Stimulated activated naive CD8-positive, alpha-beta T cell treated with anti-CD3 and anti-CD28 coated beads, Interleukin-15, Interleukin-2, amounts not matched to agents 100 U/mL and 50 U/mL, for 24 hours (primary cell): ENCODE data around the gene PRPF40B.

Source experiments
- ATAC-seq: fragments of 150-1000 bp; cut with Tn5 transposase; one replicate; pipeline ENCODE4 v1.10.0; 2021
- DNase-seq: peaks from one replicate; pipeline ENCODE4 v3.0.0; 2021

PRPF40B gene

GRCh38 chr12:49658276-49658675 lies 34.9 kb downstream of the PRPF40B start:
- ATAC-seq (no peak), DNase-seq (no peak)

DNA sequence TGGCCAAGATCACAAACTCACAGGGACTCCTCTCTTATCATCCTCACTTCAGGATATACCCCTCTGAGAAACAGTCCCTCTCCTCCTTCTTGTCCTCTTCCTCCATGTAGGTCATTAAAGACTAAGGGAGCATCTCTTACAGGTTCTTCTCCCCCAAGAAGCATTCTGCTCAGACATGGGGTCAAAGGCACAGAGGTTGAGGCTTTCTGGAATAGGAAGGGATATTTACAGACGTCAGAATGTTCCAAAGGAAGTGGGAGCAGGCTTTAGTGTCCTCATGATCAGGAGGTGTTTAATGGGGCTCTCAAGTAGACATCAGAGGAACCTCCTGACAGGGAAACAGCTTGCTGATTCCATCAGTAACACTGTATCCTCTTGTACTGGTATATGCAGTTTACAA lies 36.4 kb downstream of the PRPF40B start:
- ATAC-seq (no peak), DNase-seq (no peak)

- DNase-seq (peak; percentile 35), ATAC-seq (peak; percentile 74)
Observed at GRCh38 chr12:49661191-49661590, 37.8 kb downstream of the PRPF40B start.

DNA sequence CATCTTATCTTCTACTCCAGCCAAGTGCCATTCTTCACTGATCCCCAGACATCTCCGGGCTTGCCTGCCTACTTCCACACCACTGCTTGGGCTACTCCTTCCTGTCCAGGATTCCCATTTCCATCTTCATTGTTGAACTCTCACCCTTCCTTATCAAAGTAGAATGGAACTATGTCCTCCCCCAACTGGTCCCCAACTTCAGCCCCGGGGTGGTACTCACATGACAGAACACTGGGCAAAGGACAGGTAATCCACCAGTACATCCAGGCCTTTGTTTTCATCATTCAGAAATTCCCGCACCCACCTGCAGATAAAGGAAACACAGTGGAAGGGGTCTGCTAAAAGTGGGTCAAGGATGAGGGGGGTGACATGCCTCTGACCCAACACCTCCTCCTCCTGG lies 38.4 kb downstream of the PRPF40B start:
- DNase-seq (no peak), ATAC-seq (no peak)

DNA sequence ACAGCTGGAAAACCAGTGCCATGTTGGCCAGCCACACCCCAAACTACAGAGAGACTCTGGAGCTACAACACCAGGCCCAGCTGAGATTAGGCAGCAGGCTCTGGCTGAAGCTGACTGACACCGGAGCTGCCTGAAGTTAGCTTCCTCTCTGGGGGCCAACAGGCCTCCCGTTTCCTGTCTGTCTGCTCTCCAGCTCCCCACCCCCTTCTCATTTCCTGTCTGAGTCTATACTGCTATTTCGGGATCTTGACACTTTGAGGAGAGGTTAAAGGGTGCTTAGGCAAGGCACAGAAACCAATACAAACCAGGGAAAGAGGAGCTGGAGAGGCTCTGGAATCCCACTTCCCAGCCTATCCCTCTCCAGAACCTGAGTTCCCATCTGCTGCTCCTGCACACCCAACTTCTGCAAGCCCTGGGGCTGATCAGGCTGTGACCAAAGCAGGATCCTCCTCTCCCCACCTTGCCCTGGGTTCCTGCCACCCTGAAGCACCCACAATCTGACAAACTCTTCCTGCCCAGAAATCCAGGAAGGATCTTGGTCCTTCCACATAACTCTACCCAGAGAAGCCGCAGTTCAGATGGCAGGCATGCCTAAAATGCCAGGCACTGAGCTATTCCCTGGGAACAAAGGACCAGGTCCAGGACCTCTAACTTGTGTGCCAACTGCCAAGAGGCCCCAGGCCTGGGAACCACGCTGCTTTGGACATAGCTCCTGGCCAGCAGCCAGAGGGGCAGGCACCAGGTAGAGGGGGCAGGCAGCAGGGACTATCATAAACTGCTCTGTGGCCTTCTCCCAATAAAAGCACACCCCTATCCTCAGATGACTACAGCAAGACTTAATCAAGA lies 39.9 kb downstream of the PRPF40B start:
- ATAC-seq (peak; percentile 89), DNase-seq (peak; percentile 75)

DNA sequence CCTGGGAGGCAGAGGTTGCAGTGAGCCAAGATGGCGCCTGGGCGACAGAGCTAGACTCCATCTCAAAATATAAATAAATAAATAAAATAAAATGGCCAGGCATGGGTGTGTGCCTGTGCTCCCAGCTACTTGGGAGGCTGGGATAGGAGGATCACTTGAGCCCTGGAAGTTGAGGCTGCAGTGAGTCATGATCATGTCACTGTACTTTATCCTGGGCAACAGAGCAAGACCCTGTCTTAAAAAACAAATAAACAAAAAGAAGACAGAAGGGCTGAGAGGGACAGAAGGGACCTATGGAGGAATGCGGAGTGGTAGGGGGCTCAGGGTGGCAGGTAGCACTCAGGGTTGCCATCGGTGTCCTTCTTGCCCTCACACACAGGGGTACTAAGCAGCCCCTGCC lies 40.8 kb downstream of the PRPF40B start:
- ATAC-seq (no peak), DNase-seq (no peak)

DNA sequence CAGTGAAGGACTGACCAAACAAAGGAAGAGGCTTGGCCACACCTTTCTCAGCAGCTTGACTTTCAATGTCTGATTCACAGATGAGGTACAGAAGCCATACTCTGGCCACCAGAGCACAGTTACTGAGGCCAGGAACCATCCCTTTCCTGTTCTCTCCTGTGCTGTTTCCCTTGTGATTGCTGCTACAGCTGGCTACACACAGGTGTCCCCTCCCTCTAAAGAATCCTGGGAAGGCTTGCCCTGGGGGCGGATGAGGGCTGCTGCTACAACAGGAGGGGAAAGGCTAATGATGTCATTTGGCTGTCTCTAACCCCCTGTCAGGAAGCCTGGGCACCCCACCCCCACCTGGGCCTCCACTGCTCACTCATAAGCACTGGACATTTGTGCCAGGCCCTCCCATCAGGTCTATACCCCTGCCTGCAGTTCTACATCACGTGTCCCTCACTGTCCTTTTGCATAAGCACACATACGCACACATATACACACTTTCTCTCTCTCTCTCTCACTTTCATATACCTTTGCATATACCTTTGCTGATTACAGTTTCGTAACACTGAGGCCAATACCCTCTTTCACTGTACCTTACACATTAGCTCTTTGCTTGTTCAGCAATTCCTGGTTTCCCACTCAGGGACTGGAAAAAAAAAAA lies 41.4 kb downstream of the PRPF40B start:
- ATAC-seq: no peak
- DNase-seq: no peak

DNA sequence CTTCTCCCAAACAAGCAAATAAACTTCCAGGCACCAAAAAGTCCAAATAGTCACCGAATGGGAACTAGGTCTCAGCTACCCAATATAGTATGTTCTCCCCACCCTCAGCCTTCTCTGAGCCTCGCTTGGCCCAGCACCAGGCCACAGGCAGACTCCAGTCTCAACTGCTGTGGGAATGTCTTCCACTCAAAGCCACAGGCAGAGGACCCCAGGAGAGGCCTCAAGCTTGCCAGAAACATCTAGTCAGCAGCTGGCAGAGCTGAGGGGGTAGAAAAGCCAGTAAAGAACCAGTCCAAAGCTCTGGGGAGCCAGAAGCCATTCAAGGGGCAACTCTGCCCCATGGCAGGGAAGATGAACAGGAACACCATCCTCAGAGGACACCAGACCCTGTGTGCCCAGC lies 42.0 kb downstream of the PRPF40B start:
- ATAC-seq (no peak), DNase-seq (no peak)

- no peak for DNase-seq
- no peak for ATAC-seq
Observed at GRCh38 chr12:49666176-49666575, 42.8 kb downstream of the PRPF40B start.

GRCh38 chr12:49667325-49668090 lies 44.1 kb downstream of the PRPF40B start:
- DNase-seq: no peak
- ATAC-seq: peak; percentile 58

- ATAC-seq (no peak), DNase-seq (no peak)
Observed at GRCh38 chr12:49669796-49670195, 46.4 kb downstream of the PRPF40B start.

DNA sequence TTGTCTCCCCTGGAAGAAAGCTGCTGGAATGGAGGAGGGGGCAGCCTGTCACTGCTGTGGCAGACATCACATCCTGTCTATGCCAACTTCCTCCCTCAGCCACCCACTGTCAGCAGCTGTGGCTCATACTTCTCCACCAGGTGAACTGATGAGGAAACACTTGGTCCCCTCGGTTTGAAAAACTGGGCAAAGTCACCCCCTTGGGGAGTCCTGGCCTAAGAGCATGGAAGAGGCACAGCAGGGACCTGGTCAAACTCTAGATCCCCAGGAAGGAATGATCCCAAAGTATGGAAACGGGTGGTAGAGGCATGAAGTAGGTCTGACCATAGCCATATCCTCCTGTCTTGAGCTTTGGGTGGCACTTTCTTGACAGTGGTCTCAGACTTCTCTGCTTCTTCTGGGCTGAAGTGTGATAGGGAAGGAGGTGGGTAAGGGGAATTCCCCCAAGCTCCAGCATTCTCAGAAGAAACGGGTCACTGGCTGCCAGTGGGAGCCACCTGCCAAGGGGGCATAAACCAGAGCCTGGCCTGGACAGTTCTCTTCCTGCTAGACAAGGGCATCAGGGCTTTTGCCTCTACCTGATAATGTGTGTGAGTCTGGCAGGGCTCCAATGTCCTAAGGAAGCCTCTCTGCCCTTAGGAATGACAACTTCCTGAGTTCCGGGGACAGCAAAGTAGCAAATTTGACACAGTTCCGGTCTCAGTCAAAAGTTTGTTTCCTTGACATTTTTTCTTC lies 47.8 kb downstream of the PRPF40B start:
- ATAC-seq: peak; percentile 62
- DNase-seq: peak; percentile 57

DNA sequence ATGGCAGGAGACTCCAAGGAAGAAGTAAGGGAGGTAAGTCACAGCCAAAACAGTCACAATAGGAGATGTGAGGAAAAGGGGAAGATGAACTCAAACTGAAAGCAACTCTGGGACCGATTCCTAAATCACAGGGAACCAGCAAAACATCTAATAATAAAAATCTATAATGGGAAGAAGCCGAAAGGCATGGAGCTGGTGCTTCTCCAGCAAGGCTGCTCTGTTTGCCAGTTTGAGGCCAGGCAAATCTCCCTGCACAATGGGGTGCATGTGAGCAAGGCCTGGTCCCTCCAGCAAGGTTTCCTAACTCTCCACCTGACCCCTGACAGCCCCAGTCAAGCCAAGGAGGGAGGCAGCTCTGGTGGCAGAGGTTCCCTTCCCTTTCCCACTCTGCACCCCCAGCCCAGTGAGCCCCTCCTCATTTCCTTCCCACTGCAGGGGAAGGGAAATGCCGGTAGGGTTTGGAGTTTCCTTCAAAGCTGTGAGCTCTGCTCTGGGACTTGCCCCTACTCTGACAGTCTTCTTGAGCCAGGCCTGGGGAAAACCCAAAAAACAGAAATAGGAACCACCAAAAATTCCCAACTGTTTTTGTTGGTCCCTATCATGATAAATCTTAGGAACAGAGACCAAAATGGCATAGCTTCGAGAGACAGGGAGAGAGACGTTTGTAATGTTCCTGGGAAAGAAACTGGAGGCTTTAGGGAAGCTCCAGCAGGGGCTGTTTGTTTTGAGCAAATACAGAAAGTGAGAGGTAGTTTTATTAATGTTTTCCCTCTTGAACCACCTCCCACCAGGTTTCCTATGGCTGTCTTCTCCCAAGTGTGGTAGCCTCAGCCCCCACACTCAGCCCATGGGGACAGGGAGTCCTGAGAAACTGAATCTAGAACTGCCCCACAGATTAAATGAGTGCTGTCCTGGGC lies 49.2 kb downstream of the PRPF40B start:
- ATAC-seq: no peak
- peak; percentile 23 for DNase-seq

GRCh38 chr12:49673446-49674317 lies 50.3 kb downstream of the PRPF40B start:
- no peak for DNase-seq
- peak; percentile 42 for ATAC-seq

DNA sequence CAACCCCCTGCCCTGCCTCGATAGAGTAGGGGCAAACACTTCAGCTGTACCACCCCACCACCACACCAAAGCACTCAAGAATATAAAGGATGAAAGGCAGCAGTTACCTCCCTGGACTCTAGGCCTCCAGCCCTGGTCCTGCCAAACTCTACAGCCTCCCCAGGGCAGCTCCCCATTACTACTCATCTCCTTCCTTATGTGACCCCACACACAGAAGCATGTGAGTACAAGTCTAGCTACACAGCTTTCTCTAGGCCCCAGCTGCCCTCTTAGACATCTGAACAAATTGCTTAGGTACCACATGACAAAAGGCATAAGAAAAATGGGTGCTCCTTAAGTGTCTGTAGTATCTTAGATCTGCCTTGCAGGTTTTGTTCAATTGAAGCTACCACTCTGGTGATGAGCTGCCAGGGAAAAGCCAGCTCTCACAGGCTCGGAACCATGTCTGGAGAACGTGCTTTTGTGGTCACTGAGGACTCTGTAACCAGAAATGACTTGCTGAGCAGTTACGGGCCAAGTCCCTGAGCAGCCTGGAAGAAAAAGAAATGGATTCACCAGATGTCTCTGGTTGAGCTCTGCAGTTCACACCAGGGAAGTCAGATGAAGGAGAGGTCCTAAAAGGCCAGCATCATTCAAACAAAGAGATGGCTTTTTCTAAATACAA lies 51.1 kb downstream of the PRPF40B start:
- peak; percentile 30 for ATAC-seq
- peak; percentile 23 for DNase-seq

DNA sequence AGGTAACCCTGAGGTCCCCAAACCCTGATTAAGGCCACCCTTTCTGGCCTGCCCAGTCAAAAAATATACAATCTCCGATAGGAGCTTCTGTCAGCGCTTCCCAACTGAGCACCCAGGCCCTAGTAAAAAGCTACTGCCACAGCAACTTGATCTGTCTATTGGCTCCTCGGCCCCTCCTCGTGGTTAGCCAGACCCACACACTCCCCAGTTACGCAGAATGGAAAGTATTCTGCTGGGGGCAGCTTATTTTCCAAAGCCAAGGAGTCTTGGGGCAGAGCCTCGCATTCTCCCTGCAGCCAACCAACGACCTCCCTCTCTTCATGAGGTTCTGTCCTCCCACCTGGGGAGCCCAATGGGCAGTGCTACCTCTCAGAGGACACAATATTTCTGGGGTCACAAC lies 51.8 kb downstream of the PRPF40B start:
- ATAC-seq (peak; percentile 15), DNase-seq (peak; percentile 27)

DNA sequence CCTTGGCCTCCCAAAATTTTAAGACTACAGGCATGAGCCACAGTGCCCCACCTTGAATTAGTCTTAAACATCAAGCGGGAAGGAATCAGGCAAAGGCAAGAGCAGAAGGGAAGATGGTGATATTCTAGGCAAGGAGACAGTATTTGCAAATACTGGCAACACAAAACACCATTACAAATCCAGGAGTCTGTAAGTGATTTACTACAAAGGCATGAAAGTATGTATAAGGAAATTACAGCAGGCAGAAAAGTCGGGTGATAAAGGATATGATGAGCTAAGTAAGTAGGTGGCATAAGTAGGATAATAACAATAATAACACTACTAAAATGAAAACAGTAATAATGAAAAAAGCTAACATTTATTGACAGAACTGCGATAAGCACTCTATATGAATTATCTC lies 55.4 kb downstream of the PRPF40B start:
- DNase-seq: no peak
- no peak for ATAC-seq

- DNase-seq: no peak
- ATAC-seq: no peak
Observed at GRCh38 chr12:49680075-49680474, 56.7 kb downstream of the PRPF40B start.

DNA sequence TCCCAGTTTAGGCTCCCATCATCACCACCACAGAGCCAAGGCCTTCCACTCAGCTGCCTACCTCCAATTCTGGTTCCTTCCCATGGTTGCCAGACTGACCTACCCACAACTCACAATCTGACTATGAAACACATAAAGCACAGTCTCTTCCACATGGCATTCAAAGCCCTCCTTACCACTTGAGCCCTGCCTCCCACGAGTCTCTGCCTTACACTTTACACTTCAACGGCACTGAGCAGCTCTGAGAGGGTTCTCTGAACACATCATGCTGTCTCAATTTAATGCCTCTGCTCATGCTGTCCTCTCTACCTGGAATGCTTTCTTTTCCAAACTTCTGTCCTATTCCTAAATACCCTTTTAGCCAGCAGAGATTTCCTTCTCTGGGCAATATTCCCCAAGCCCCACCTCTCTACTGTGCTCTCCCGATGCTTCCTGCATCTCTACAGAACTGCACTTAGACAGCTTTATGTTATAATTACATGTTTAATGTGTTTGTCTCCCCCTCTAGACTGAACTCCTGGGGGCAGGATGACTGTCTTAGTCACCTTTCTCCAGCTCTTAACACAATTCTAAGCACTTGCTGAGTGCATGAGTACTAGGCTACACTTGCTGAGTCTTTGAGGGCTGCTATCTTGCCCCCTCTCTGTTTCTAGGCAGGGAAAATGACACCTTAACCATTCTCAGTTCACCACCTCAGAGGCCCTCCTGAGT lies 60.4 kb downstream of the PRPF40B start:
- DNase-seq (no peak), ATAC-seq (peak; percentile 62)
